ENCODE results near the gene GBE1.
A peak's percentile ranks its signal among the peaks of the same experiment; 100 is the strongest.
"Not testable (repeated sequence)": the region's sequence is repeated elsewhere in the genome, so short reads cannot be mapped to it uniquely, and the experiment has no call there.

The GBE1 gene

GRCh38 chr3:81760924-81761903 lies at the start of gene GBE1:
Gene GBE1 (minus strand): TSS chr3:81761645. CDS start chr3:81761517, 128 bp downstream.
- DNase-seq, result peak; percentile 38 to 98 (median 90)

- no peak for DNase-seq
Measured at GRCh38 chr3:81808900-81809299, 47.5 kb upstream of the GBE1 start.

GRCh38 chr3:81799403-81799802 lies 38.0 kb upstream of the GBE1 start:
- DNase-seq, result no peak

GRCh38 chr3:81793410-81793809 lies 32.0 kb upstream of the GBE1 start:
- DNase-seq, result no peak

- no peak for DNase-seq
Measured at GRCh38 chr3:81790117-81790516, 28.7 kb upstream of the GBE1 start.

- DNase-seq, result no peak
Measured at GRCh38 chr3:81789691-81790090, 28.2 kb upstream of the GBE1 start.

GRCh38 chr3:81788610-81789009 lies 27.2 kb upstream of the GBE1 start:
- no peak for DNase-seq

GRCh38 chr3:81788044-81788443 lies 26.6 kb upstream of the GBE1 start:
- no peak for DNase-seq

DNA sequence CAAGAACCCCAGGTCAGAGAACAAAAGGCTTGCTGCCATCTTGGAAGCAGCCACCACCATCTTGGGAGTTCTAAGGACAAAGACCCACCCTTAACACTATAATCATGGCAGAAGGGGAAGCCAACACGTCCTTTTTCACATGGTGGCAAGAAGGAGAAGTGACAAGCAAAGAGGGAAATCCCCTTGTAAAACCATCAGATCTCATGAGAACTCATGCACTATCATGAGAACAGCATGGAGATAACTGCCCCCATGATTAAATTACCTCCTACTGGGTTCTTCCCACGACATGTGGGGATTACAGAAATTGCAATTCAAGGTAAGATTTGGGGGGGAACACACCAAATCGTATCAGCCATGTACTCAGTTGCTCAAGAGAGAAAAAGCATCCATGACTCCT lies 21.1 kb upstream of the GBE1 start:
- no peak for DNase-seq

- DNase-seq, result no peak
Measured at GRCh38 chr3:81778678-81779182, 17.3 kb upstream of the GBE1 start.

DNA sequence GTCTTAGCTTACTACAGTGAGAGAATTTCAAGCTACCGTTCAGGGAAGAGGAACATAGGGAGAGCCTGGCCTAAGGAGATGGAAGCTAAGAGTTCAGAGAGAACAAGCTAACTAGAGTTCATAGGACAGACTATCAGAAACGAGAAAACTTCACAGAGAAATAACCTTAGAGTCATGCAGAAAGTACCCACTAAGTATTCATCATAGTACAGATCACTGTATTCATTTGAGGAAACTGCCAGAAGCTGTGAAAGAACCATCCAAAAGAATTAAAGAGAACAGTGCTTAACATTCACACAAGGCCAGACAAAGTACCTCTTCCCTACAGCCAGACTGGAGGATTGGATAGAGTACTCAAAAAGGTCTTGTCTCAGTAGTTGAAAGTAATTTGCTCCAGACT lies 15.2 kb upstream of the GBE1 start:
- no peak for DNase-seq

DNA sequence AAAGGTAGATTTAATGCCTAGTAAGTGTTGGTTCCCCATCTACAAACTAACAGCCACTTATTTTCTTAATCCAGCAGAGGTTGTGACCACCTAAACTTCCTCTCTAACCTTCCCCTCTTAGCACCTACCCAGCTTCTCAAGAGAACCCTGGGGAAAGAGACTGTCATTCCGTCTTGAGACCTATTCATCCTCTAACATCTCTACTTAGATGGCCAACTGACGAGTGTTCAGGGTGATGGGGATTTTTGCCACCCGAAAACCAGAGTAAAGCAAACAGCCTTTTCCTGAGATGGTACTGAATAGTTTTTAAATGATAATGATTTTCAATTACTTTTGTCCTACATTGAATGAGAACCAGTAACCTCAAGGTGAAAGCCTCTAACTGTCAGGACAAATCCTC lies 9.3 kb upstream of the GBE1 start:
- DNase-seq, result no peak

- no peak for DNase-seq
Measured at GRCh38 chr3:81769299-81769698, 7.9 kb upstream of the GBE1 start.

GRCh38 chr3:81767250-81767859 lies 5.9 kb upstream of the GBE1 start:
- DNase-seq, result not testable (repeated sequence)

GRCh38 chr3:81765400-81765799 lies 4.0 kb upstream of the GBE1 start:
- no peak for DNase-seq

DNA sequence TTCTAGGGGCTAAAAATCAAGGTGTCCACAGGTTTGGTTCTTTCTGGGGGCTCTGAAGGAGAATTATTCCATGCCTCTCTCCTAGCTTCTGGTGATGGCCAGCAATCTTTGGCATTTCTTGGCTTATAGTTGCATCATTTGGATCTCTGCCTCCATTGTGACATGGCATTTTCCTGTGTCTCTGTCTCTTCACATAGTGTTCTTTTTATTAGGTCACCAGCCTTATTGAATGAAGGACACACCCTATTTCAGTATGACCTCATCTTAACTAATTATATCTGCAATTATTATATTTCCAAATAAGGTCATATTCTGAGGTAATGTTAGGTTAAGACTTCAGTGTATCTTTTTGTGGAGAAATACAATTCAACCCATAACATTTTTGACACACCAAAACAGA lies 3.2 kb upstream of the GBE1 start:
- DNase-seq, result no peak

DNA sequence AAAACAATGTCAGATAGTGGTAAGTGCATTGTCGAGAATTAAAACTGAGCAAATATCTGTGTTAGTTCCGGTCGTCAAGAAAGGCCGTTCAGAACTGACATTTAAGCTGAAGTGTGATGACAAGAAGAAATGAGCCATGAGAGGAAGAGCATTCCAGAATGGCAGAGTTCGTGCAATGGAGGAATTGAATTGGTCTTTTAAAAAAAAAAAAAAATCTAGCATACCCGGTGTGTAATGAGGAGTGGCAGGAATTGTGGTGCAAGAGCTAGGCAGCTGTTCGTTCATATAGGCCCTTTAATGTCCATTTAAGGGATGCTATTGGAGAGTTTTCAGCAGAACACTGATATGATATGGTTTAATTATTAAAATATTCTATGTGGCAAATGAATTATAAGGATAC lies 2.6 kb upstream of the GBE1 start:
- DNase-seq, result no peak

GRCh38 chr3:81763001-81763400 lies 1.6 kb upstream of the GBE1 start:
- DNase-seq, result no peak

DNA sequence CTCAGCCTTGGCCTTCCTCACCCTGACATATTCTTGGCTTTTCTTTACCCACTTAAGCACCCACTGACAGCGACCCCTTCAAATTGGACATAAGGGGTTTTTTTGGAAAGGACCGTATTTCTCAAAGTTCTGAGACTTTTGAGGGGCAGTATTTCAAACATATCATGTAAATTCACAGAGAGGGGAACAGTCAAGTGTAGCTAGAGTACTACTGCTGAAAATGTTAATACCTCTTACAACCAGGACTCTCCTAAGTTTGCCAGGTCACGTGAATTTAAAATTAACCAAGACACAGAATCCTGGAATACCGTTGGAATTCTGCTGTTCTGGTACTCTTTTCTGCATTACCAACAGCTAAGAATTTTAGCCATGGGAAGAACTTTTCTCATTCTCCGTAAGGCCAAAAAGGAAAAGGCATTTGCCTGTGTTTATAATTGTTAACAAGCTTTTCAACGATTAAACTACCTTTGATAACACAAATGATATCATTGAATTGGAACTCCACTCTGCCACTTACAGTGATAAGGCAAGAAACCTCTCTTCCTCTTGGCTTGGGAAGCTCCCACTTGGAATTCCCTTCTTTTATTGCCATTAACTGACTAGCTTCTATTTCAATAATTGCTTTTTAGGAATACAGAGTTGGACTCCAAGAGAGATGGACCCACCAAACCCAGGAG lies 597 bp upstream of the GBE1 start:
- no peak for DNase-seq

- no peak for DNase-seq
Measured at GRCh38 chr3:81760215-81760614, 1.2 kb downstream of the GBE1 start.

GRCh38 chr3:81758771-81759170 lies 2.7 kb downstream of the GBE1 start:
- not testable (repeated sequence) for DNase-seq

DNA sequence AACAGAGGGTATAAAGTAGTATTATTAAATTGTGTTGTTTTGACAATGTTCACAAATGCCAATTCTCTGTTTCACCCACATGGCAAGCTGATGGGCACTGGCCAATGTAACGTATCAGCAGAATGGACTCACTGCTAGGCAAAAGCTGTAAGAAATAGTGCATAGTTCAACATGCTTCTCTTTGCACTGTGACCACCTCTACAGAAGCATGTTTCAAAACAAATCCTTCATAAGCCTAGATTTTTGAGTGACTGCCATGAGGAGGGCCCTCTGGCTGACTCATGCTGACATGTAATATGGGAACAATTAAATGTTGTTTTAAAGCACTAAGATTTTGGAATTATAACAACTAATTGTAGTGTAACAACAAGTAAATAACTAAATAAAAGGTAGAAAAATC lies 3.2 kb downstream of the GBE1 start:
- peak in 1 of 56 donors; percentile 20 for DNase-seq
